Measurements from ENCODE around the gene PHACTR3. TPM values are rescaled to one million over a fixed set of nuclear protein-coding genes. Genes with fewer than 3 reads are reported as not detected.

The PHACTR3 gene
- total RNA-seq, 1 experiment from 2014 or later, result not detected

GRCh38 chr20:59895908-59896307, 291.6 kb downstream of the PHACTR3 start:
- Histone ChIP-seq H3K79me2 (ENCODE audit: insufficient read depth, low read length) (no peaks in the 10 kb centered on the region), H3K9ac (ENCODE audit: low read length) (no peak overlapping the region), H3K27ac (ENCODE audit: low read depth, low read length) (no peak overlapping the region), H3K36me3 (ENCODE audit: control insufficient read depth in 1 of 2, insufficient read depth in 2 of 2, low read length in 2 of 2) (no peaks in the 10 kb centered on the region), H3K4me1 (ENCODE audit: control insufficient read depth in 1 of 2, insufficient read depth in 2 of 2, low read length in 2 of 2) (no peaks in the 10 kb centered on the region), H3K4me2 (ENCODE audit: low read length) (no peak overlapping the region), H3K4me3 (replicated peaks in 1 of 2; ENCODE audit: low read depth in 1 of 2, low read length in 2 of 2) (no peak overlapping the region), H2AFZ (ENCODE audit: low read depth, low read length, poor library complexity, severe bottlenecking) (no peak overlapping the region), H3K9me2 (ENCODE audit: insufficient read depth) (no peaks in the 10 kb centered on the region), H4K20me1 (ENCODE audit: insufficient read depth) (no peaks in the 10 kb centered on the region), H3K27me3 (ENCODE audit: insufficient read depth, low read length) (peaks cover 63% of the 10 kb centered on the region), H3K9me3 (ENCODE audit: control insufficient read depth in 1 of 2, insufficient read depth in 1 of 2, low read depth in 1 of 2, low read length in 2 of 2) (no peaks in the 10 kb centered on the region)
- no peak for TF ChIP-seq SRF (IDR thresholded peaks at IDR 0.05; ENCODE audit: low read depth)
- TF ChIP-seq ZBTB33 (IDR thresholded peaks at IDR 0.05; ENCODE audit: extremely low read depth, insufficient replicate concordance, low read length), result no peak
- no peak for TF ChIP-seq EGR1 (IDR thresholded peaks at IDR 0.05; ENCODE audit: low read depth)
- no peak for TF ChIP-seq SIN3A (IDR thresholded peaks at IDR 0.05; ENCODE audit: low read depth)
- no peak for TF ChIP-seq MAX (IDR thresholded peaks at IDR 0.05)
- TF ChIP-seq ZFX (IDR thresholded peaks at IDR 0.05), result no peak
- TF ChIP-seq TCF7L2 (IDR thresholded peaks at IDR 0.05; ENCODE audit: borderline replicate concordance, extremely low read depth, insufficient read depth, insufficient read length), result no peak
- no peak for TF ChIP-seq POLR2A (IDR thresholded peaks at IDR 0.05; ENCODE audit: borderline replicate concordance, extremely low read depth, insufficient read depth, insufficient read length)
- no peak for TF ChIP-seq POLR2AphosphoS5 (IDR thresholded peaks at IDR 0.05; ENCODE audit: low read depth, low read length)
- TF ChIP-seq CEBPB (IDR thresholded peaks at IDR 0.05; ENCODE audit: low read depth), result no peak
- no peak for TF ChIP-seq CBX3 (IDR thresholded peaks at IDR 0.05; ENCODE audit: low read depth)
- POLR2A ChIA-PET, result no interaction called here
- intact Hi-C loops (cut with micrococcal nuclease), result no loop called here
- RAD21 ChIA-PET (ENCODE audit: low non-redundant PET in 1 of 2, low total read pairs in 2 of 2, uncharacterized antibody in 2 of 2, unreplicated experiment in 2 of 2), result no interaction called here
- no peak for DNase-seq (ENCODE audit: low read depth, low spot score)
- CTCF ChIA-PET, result interaction anchor here (1.2 kb wide), 1 partner anchor 57 kb away, joined by 3 read pairs; no protein-coding TSS in a partner anchor
- no peak for ATAC-seq
- no TSS peak for BruUV-seq (replicated peaks)

Data from HCT116 (cell line).